Cerebellar cortex (tissue), 1 donor: ENCODE results near the gene ALPG.
"Not testable (repeated sequence)": the region's sequence is repeated elsewhere in the genome, so short reads cannot be mapped to it uniquely, and the experiment has no call there.

Experiments
- DNase-seq: peaks from one replicate; pipeline ENCODE4 v3.0.0-alpha.2; 2015; ENCODE audit warnings: low spot score

ALPG gene

GRCh38 chr2:232377319-232377718, 29.3 kb upstream of the ALPG start:
- no peak for DNase-seq

GRCh38 chr2:232377841-232378734, 28.6 kb upstream of the ALPG start:
- no peak for DNase-seq

GRCh38 chr2:232378735-232379151, 27.9 kb upstream of the ALPG start, which contains the start of gene ALPP:
TSS of gene ALPP (plus strand) at chr2:232378751. CDS start at chr2:232378803, 52 bp downstream.
- not testable (repeated sequence) for DNase-seq

GRCh38 chr2:232379610-232380590, 26.7 kb upstream of the ALPG start:
- DNase-seq: not testable (repeated sequence)

- not testable (repeated sequence) for DNase-seq
These were observed 25.2 kb upstream of the ALPG start for GRCh38 chr2:232381204-232382031.

- no peak for DNase-seq
These were observed 24.1 kb upstream of the ALPG start for GRCh38 chr2:232382331-232383225.

GRCh38 chr2:232384466-232384865, 22.2 kb upstream of the ALPG start:
- no peak for DNase-seq

GRCh38 chr2:232385058-232385457, 21.6 kb upstream of the ALPG start:
- not testable (repeated sequence) for DNase-seq

GRCh38 chr2:232385660-232386489, 20.8 kb upstream of the ALPG start:
- DNase-seq: peak; percentile 71

- DNase-seq: no peak
These were observed 20.2 kb upstream of the ALPG start for GRCh38 chr2:232386490-232386739.

- no peak for DNase-seq
These were observed 19.7 kb upstream of the ALPG start for GRCh38 chr2:232386740-232387450.

- DNase-seq: no peak
These were observed 19.0 kb upstream of the ALPG start for GRCh38 chr2:232387451-232388171.

- no peak for DNase-seq
These were observed 18.2 kb upstream of the ALPG start for GRCh38 chr2:232388324-232388891.

GRCh38 chr2:232389327-232389726, 17.3 kb upstream of the ALPG start:
- DNase-seq: peak; percentile 41

- DNase-seq: no peak
These were observed 16.0 kb upstream of the ALPG start for GRCh38 chr2:232390661-232391060.

GRCh38 chr2:232393556-232393955, 13.1 kb upstream of the ALPG start:
- no peak for DNase-seq

GRCh38 chr2:232394431-232394830, 12.2 kb upstream of the ALPG start:
- DNase-seq: not testable (repeated sequence)

GRCh38 chr2:232395586-232395985, 11.1 kb upstream of the ALPG start:
- no peak for DNase-seq
